ENCODE data around the gene MKI67.

Gene MKI67

GRCh38 chr10:128156999-128157755 lies 31.0 kb upstream of the MKI67 start:
- no peaks in the 10 kb centered on the region for H3K4me1 ChIP-seq (ENCODE audit: insufficient read depth, poor library complexity, severe bottlenecking)
- no peak overlapping the region for H3K27ac ChIP-seq (ENCODE audit: poor library complexity, severe bottlenecking)
- no peak overlapping the region for H3K4me3 ChIP-seq (ENCODE audit: severe bottlenecking)
- no peak for ATAC-seq (ENCODE audit: low read depth)
- no peaks in the 10 kb centered on the region for H3K9me3 ChIP-seq (ENCODE audit: severe bottlenecking)
- H3K36me3 ChIP-seq (ENCODE audit: low read depth), result no peaks in the 10 kb centered on the region
- TF ChIP-seq, protein P1, sequence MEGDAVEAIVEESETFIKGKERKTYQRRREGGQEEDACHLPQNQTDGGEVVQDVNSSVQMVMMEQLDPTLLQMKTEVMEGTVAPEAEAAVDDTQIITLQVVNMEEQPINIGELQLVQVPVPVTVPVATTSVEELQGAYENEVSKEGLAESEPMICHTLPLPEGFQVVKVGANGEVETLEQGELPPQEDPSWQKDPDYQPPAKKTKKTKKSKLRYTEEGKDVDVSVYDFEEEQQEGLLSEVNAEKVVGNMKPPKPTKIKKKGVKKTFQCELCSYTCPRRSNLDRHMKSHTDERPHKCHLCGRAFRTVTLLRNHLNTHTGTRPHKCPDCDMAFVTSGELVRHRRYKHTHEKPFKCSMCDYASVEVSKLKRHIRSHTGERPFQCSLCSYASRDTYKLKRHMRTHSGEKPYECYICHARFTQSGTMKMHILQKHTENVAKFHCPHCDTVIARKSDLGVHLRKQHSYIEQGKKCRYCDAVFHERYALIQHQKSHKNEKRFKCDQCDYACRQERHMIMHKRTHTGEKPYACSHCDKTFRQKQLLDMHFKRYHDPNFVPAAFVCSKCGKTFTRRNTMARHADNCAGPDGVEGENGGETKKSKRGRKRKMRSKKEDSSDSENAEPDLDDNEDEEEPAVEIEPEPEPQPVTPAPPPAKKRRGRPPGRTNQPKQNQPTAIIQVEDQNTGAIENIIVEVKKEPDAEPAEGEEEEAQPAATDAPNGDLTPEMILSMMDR (IDR thresholded peaks at IDR 0.05; ENCODE audit: poor library complexity, severe bottlenecking), result no peak
- no peaks in the 10 kb centered on the region for H3K27me3 ChIP-seq (ENCODE audit: insufficient read depth, poor library complexity, severe bottlenecking)
- DNase-seq (ENCODE audit: low spot score), result no peak

GRCh38 chr10:128152741-128153580 lies 26.7 kb upstream of the MKI67 start:
- no peak for ATAC-seq (ENCODE audit: low read depth)
- TF ChIP-seq, protein P1 (IDR thresholded peaks at IDR 0.05; ENCODE audit: poor library complexity, severe bottlenecking), result no peak
- Histone ChIP-seq H3K27ac (ENCODE audit: poor library complexity, severe bottlenecking) (no peak overlapping the region), H3K4me1 (ENCODE audit: insufficient read depth, poor library complexity, severe bottlenecking) (peaks cover 7% of the 10 kb centered on the region), H3K27me3 (ENCODE audit: insufficient read depth, poor library complexity, severe bottlenecking) (no peaks in the 10 kb centered on the region), H3K4me3 (ENCODE audit: severe bottlenecking) (no peak overlapping the region), H3K9me3 (ENCODE audit: severe bottlenecking) (no peaks in the 10 kb centered on the region), H3K36me3 (ENCODE audit: low read depth) (no peaks in the 10 kb centered on the region)
- no peak for DNase-seq (ENCODE audit: low spot score)

GRCh38 chr10:128151031-128151430 lies 24.8 kb upstream of the MKI67 start:
- no peak overlapping the region for H3K4me3 ChIP-seq (ENCODE audit: severe bottlenecking)
- TF ChIP-seq, protein P1 (IDR thresholded peaks at IDR 0.05; ENCODE audit: poor library complexity, severe bottlenecking), result no peak
- no peak for DNase-seq (ENCODE audit: low spot score)
- ATAC-seq (ENCODE audit: low read depth), result no peak
- H3K9me3 ChIP-seq (ENCODE audit: severe bottlenecking), result no peaks in the 10 kb centered on the region
- no peaks in the 10 kb centered on the region for H3K27me3 ChIP-seq (ENCODE audit: insufficient read depth, poor library complexity, severe bottlenecking)
- no peaks in the 10 kb centered on the region for H3K36me3 ChIP-seq (ENCODE audit: low read depth)
- peaks cover 15% of the 10 kb centered on the region for H3K4me1 ChIP-seq (ENCODE audit: insufficient read depth, poor library complexity, severe bottlenecking)
- no peak overlapping the region for H3K27ac ChIP-seq (ENCODE audit: poor library complexity, severe bottlenecking)

DNA sequence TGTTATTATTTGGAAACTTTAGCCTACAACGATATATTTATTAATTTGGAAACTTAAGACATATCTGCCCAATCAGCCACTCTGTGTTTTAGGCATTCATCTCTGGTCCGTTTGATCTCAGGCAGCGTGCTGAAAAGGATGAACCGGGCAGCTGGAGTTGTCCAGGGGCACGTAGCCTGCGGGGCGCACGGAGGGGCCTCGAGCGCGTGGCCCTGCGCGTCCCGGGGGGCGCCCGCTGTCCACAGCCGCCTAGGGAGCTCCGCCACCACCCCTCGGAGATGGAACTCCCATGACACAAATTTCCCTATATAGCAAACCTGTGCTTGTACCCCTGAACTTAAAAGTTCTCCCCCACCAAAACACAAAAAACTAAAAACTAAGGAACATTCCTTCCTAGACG lies 24.3 kb upstream of the MKI67 start:
- Histone ChIP-seq H3K36me3 (ENCODE audit: low read depth) (no peaks in the 10 kb centered on the region), H3K4me3 (ENCODE audit: severe bottlenecking) (peak overlapping the region; percentile 34), H3K27ac (ENCODE audit: poor library complexity, severe bottlenecking) (no peak overlapping the region), H3K27me3 (ENCODE audit: insufficient read depth, poor library complexity, severe bottlenecking) (no peaks in the 10 kb centered on the region), H3K9me3 (ENCODE audit: severe bottlenecking) (no peaks in the 10 kb centered on the region), H3K4me1 (ENCODE audit: insufficient read depth, poor library complexity, severe bottlenecking) (peaks cover 15% of the 10 kb centered on the region)
- DNase-seq (ENCODE audit: low spot score), result no peak
- TF ChIP-seq, protein P1 (IDR thresholded peaks at IDR 0.05; ENCODE audit: poor library complexity, severe bottlenecking), result no peak
- ATAC-seq (ENCODE audit: low read depth), result no peak
